Brain microvascular endothelial cell (primary cell): ENCODE results near the gene SNX13.

Source experiments
- DNase-seq: peaks from one replicate; pipeline ENCODE4 v3.0.0-alpha.2; 2020
- H3K27ac ChIP-seq: fragments of 250-450 bp; sonication (Bioruptor Pico); 2 replicates; pipeline ENCODE4 v1.5.1; 2020; ENCODE audit warnings: mild to moderate bottlenecking, moderate library complexity
- H3K27me3 ChIP-seq: fragments of 250-450 bp; sonication (Bioruptor Pico); replicated peaks from 2 replicates; pipeline ENCODE4 v1.5.1; 2020; ENCODE audit warnings: mild to moderate bottlenecking
- H3K36me3 ChIP-seq: fragments of 250-450 bp; sonication (Bioruptor Pico); replicated peaks from 2 replicates; pipeline ENCODE4 v1.5.1; 2020; ENCODE audit warnings: mild to moderate bottlenecking
- H3K4me3 ChIP-seq: 2 replicates; pipeline ENCODE4 v1.5.1; 2011; ENCODE audit warnings: low read depth, mild to moderate bottlenecking, control low read depth, low read length, moderate library complexity
- CTCF ChIP-seq: IDR thresholded peaks from 2 replicates; pipeline ENCODE4 v1.5.1; 2011; ENCODE audit warnings: low read depth, mild to moderate bottlenecking, moderate library complexity, low read length, control low read depth, inconsistent platforms; ENCODE audit errors: missing control alignments
- in situ Hi-C: cut with HindIII; loops from 2 replicates; pipeline ENCODE4 v1.10.0; 2017; ENCODE audit warnings: low sequenced_read_pairs, low pct_ligation_motif_present

Gene SNX13

GRCh38 chr7:17849504-17849903 lies 90.8 kb downstream of the SNX13 start:
- no peaks in the 10 kb centered on the region for H3K27me3 ChIP-seq
- no peak overlapping the region for H3K4me3 ChIP-seq
- DNase-seq, result peak; percentile 73
- no peaks in the 10 kb centered on the region for H3K36me3 ChIP-seq
- peak overlapping the region; percentile 60 for H3K27ac ChIP-seq
- no peak for TF ChIP-seq CTCF
- in situ Hi-C loops, result no loop called here

- in situ Hi-C loops, result no loop called here
- Histone ChIP-seq H3K4me3 (no peak overlapping the region), H3K36me3 (no peaks in the 10 kb centered on the region), H3K27me3 (no peaks in the 10 kb centered on the region), H3K27ac (no peak overlapping the region)
- no peak for TF ChIP-seq CTCF
- no peak for DNase-seq
These were observed 91.8 kb downstream of the SNX13 start for GRCh38 chr7:17848516-17848915.

GRCh38 chr7:17846935-17847334 lies 93.4 kb downstream of the SNX13 start:
- no peak for DNase-seq
- no peak overlapping the region for H3K4me3 ChIP-seq
- no peaks in the 10 kb centered on the region for H3K36me3 ChIP-seq
- in situ Hi-C loops, result no loop called here
- no peak overlapping the region for H3K27ac ChIP-seq
- no peak for TF ChIP-seq CTCF
- H3K27me3 ChIP-seq, result no peaks in the 10 kb centered on the region

GRCh38 chr7:17845197-17845547 lies 95.1 kb downstream of the SNX13 start:
- TF ChIP-seq CTCF, result no peak
- in situ Hi-C loops, result no loop called here
- DNase-seq, result no peak
- H3K27me3 ChIP-seq, result no peaks in the 10 kb centered on the region
- H3K27ac ChIP-seq, result peak overlapping the region; percentile 12
- H3K36me3 ChIP-seq, result no peaks in the 10 kb centered on the region
- H3K4me3 ChIP-seq, result no peak overlapping the region

GRCh38 chr7:17844514-17845196 lies 95.6 kb downstream of the SNX13 start:
- Histone ChIP-seq H3K36me3 (no peaks in the 10 kb centered on the region), H3K27ac (peak overlapping the region; percentile 12), H3K4me3 (no peak overlapping the region), H3K27me3 (no peaks in the 10 kb centered on the region)
- no peak for DNase-seq
- in situ Hi-C loops, result no loop called here
- TF ChIP-seq CTCF, result no peak

- no peak overlapping the region for H3K4me3 ChIP-seq
- no peak for TF ChIP-seq CTCF
These were observed 96.3 kb downstream of the SNX13 start for GRCh38 chr7:17844022-17844421.

More at GRCh38 chr7:17844022-17844421, 96.3 kb downstream of the SNX13 start:
- Histone ChIP-seq H3K27me3 (no peaks in the 10 kb centered on the region), H3K27ac (no peak overlapping the region), H3K36me3 (no peaks in the 10 kb centered on the region)
- in situ Hi-C loops, result no loop called here
- no peak for DNase-seq
